Measurements from ENCODE around the gene ALAS2.
"Not testable (repeated sequence)": the region's sequence is repeated elsewhere in the genome, so short reads cannot be mapped to it uniquely, and the experiment has no call there.

ALAS2 gene

DNA sequence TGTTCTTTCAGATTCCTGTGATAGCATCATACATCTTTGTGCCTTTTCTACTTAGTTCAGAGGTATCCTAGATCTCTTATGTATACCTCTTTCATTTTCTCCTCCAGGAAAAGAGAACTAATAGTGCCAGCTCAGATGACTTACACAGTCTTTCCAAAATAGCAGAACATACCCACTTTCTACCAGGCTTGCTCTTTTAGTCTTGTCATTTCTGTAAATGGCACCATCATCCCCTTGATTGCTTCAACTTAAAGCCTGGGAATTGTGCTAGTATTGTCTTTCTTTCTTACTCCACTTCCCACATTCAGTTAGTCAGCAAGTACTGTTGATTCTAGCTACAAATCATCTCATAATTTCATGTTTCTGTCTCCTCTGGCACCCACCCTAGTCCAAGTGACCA is 25.5 kb downstream of the ALAS2 start:
- no peak for DNase-seq

DNA sequence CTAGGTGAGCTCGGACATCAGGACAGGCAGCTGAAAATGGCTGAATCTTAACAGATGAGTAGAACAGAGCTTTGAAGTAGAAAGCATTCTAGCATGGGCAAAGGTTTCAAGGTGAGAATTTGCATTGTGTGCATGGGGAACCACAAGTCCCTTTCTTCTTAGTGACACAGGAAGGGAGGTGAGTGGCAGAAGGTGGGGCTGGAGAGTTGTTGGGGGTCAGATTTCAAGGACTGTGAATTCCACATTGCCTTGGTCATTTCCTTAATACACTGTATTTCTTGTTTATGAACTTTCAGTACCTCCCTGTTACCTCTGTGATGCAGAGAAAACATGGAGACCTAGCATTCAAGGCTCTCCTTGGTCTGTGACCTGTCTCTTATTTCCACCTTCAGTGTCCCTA is 26.5 kb downstream of the ALAS2 start:
- no peak for DNase-seq

DNA sequence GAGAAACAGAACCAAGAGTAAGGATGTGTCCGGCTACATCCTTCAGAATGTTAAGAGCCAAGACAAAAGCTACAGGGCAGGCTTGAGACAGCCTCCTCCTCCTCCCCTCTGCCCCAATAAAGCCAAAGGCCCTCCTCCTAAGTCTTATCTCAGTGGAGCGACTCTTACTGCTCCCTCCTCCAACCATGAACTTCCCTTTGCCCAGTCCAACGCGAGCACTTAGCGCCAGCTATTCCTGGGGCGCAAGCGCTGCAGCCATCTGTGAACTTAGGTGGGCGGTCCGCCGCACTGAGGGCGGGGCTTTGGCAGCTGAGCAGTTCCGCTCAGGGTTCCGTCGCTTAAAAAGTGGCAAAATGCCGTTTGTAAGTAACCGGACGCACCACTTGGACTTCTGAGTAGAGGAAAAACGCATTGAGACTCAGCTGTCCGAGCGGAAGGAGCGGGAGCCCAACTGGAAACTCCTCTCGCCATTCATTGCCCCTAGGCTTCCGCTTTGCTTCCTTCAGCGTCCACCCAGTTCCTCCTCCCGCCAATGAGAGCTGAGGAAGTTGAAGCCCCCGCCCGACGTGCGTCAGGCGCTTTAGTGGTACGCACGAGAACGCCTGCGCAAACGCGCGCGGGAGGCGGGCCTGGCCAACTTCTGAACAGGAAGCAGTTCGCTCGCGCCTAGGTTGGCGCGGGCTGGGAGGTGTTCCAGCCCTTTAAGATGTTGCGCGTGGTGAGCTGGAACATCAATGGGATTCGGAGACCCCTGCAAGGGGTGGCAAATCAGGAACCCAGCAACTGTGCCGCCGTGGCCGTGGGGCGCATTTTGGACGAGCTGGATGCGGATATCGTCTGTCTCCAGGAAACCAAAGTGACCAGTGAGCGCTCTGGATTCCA is 30.8 kb downstream of the ALAS2 start, which contains the start of gene APEX2:
Gene APEX2 (plus strand): TSS at position 647 of the 882 bp plus-strand sequence. CDS start 60 bp downstream, at position 707.
- peak; percentile 92 for DNase-seq

DNA sequence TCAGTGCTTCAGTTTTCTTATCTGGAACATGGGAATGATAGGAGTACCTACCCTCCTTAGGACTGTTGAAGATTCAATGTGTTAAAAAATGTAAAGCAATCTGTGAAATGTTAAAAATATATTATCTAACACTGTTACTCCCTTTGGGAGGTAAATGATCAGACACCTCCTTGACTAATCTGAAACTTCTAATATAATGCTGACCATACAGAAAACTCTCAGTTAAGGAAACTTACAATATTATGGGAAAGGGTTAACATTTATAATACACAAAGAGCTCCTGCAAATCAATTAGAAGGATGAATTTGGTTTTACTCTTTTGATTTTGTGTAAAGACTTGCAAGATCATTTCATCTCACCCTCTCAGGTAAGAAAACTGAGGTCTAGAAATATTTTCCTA is 35.2 kb downstream of the ALAS2 start:
- DNase-seq, result no peak

DNA sequence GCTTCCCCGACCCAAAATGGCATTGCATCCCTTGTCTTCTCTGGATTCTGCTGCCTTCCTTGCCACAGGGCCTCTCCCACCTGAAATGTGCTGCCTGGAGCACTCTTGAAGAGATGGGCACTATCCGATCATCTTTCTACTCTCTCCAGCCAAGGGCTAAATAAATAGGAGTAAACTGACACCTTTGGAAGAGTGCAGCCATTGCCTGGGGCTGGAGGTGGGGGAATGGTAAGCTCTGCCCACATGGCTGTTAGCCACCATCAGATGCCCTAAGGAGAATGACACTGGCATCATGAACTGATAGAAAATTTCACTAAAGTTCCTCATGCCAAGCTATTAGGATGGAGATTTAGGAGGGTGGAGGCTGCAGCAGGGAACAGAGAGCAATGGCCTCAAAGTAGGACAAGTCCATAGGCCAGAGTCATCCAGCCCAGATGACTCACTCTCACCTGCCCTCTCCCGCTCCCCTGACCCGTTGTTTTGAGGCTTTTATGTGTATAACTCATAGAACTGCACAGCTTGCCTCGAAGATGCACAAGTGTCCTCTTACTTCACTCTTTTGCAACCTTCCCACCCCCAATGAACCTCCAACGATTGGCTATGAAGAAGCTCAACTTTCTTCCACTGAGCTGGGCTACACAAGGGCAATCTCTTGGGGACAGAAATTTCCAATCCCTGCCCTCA is 36.0 kb downstream of the ALAS2 start:
- no peak for DNase-seq

DNA sequence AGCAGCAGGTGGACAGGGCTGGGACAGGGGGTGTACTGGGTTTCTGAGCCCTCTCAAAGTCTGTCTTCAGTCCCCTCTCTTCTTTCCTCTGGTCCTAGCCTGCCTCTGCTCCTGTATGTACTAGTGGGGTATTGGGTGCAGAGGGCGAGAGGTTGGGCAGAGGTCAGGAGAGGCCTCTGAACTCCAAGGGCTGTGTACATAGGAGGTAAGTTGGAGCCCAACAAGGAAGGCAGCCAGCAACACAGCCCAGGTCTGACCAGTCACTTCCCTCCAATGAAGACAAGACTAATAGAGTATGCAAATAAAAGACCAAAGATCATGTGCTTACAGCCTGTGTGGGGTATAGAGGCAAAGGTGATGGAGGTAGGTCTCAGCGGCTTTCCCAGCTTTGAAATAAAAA is 36.7 kb downstream of the ALAS2 start, which contains the start of gene PFKFB1:
Gene PFKFB1 (minus strand): TSS at position 90 of the 400 bp plus-strand sequence. CDS start 181 bp downstream, outside the sequence.
- DNase-seq, result no peak

GRCh38 chrX:54992911-54993622 is 37.7 kb downstream of the ALAS2 start:
- DNase-seq, result no peak

DNA sequence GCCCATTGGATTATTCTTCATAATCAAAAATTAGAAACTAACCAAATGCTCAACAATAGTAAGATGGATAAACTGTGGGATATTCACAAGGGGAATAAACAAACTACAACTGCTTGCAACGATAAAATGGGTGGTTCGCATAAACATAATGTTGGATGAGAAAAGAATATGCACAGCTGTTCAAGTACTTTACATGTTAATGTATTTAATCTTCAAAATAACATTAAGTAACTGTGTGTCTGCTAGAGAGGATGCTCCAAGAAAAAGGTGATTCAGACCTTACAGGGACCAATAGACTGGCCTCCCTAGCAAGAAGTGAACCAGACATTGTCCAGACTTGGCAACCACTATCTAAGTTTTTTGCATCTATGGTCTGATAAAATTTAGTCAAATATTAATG is 39.1 kb downstream of the ALAS2 start:
- DNase-seq, result no peak

- DNase-seq, result not testable (repeated sequence)
Observed at GRCh38 chrX:54983306-54983705, 47.5 kb downstream of the ALAS2 start.

GRCh38 chrX:54980334-54980733 is 50.4 kb downstream of the ALAS2 start:
- DNase-seq, result no peak

DNA sequence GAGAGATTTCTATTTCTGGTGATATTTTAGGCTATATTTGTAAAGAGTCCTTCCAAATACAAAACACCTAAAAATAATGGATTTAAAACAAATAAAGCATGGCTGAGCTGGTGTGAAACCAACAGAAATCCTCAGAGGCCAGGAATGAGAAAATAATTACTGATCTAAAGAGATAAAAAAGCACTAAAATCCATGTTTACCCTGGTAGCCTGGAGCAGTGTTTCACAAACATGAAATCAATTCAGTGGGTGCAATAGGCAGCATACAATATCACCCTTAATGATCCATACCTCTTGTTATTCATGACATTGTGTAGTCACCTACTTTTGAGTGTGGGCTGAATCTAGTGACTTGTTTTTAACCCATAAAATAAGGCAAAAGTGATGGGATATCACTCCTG is 51.3 kb downstream of the ALAS2 start:
- no peak for DNase-seq

DNA sequence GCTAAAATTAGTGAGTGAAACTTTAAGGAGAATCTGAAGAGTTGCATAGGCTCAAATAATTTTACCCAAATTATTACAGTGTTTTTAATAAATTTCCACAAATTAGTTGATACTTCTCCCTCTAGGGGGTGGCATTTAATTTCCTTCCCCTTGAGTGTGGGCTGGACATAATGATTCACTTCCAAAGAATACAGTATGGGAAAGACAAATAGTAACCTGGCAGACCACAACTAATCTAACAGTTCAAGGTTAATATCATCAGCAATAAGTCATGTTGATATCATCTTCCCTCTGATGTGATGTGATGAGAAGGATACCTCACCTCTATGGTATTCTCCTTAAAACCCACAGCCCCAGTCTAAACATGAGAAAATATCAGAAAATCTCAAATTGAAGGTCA is 52.3 kb downstream of the ALAS2 start:
- no peak for DNase-seq

- DNase-seq, result no peak
Observed at GRCh38 chrX:54977387-54977786, 53.4 kb downstream of the ALAS2 start.

GRCh38 chrX:54964766-54965497 is 65.8 kb downstream of the ALAS2 start:
- no peak for DNase-seq

- DNase-seq, result no peak
Observed at GRCh38 chrX:54961750-54962149, 69.0 kb downstream of the ALAS2 start.
